ENCODE measurements around the gene MAGED1.

MAGED1 gene

DNA sequence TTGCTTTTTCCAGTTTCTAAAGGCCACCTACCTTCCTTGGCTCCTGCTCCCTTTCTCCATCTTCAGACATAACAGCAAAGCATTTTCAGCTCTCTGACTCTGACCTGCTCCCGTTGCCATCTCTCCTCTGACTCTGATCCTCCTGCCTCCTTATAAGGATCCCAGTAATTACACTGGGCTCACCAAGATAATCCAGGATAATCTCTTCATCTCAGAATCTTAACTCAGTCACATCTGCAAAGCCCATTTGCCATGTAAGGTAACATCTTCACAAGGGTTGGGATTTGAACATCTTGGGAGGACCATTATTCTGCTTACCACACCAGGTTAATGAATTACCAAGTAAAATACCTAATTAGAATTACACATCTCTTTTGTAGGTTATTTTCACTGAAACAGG is 41.3 kb upstream of the MAGED1 start:
- Histone ChIP-seq H3K9me2 (replicated peaks; ENCODE audit: low read depth, low read length) (no peaks in the 10 kb centered on the region), H3K9ac (ENCODE audit: low read depth, low read length, poor library complexity, severe bottlenecking) (no peak overlapping the region), H3K4me3 (ENCODE audit: low read length, poor library complexity, severe bottlenecking) (no peak overlapping the region), H3K79me2 (ENCODE audit: insufficient read depth, low read length) (peaks cover 55% of the 10 kb centered on the region; the same call in 1 of the 2 replicates), H3K27me3 (ENCODE audit: insufficient read depth, low read length, poor library complexity, severe bottlenecking) (no peaks in the 10 kb centered on the region), H2AFZ (ENCODE audit: low read length) (no peak overlapping the region), H3K4me2 (ENCODE audit: low read depth, low read length, poor library complexity, severe bottlenecking) (peak overlapping the region; percentile 53), H3K36me3 (ENCODE audit: insufficient read depth, low read length) (peaks cover 31% of the 10 kb centered on the region), H4K20me1 (ENCODE audit: insufficient read depth, low read length, poor library complexity, severe bottlenecking) (peaks cover 2% of the 10 kb centered on the region), H3F3A (ENCODE audit: low read depth) (no peaks in the 10 kb centered on the region), H3K4me1 (ENCODE audit: insufficient read depth, low read length, poor library complexity, severe bottlenecking) (peaks cover 7% of the 10 kb centered on the region), H3K9me3 (ENCODE audit: insufficient read depth, low read depth, low read length) (no peaks in the 10 kb centered on the region)
- TF ChIP-seq, protein P1, sequence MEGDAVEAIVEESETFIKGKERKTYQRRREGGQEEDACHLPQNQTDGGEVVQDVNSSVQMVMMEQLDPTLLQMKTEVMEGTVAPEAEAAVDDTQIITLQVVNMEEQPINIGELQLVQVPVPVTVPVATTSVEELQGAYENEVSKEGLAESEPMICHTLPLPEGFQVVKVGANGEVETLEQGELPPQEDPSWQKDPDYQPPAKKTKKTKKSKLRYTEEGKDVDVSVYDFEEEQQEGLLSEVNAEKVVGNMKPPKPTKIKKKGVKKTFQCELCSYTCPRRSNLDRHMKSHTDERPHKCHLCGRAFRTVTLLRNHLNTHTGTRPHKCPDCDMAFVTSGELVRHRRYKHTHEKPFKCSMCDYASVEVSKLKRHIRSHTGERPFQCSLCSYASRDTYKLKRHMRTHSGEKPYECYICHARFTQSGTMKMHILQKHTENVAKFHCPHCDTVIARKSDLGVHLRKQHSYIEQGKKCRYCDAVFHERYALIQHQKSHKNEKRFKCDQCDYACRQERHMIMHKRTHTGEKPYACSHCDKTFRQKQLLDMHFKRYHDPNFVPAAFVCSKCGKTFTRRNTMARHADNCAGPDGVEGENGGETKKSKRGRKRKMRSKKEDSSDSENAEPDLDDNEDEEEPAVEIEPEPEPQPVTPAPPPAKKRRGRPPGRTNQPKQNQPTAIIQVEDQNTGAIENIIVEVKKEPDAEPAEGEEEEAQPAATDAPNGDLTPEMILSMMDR (conservative IDR thresholded peaks at IDR 0.05; ENCODE audit: low read length): no peak
- TF ChIP-seq EZH2phosphoT487 (IDR thresholded peaks at IDR 0.05; ENCODE audit: borderline replicate concordance): no peak

DNA sequence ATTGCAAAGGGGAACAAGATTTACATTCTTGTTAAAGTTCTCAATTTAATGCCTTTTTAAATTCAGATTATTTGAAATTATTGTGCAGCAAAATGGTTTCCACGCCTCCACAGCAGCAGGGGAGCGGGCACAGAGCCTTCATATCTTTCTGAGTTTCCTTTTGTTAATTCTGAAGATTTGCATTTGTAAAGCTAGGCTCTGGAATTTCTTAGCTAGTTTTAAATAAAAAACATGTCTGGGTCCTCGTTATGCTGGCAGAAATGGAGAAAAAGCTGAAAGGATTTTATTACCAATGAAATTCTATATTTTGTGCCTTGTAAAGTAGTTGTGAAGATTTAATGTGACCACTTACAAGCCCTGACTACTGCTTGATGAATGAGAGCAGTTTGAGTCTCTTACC is 40.8 kb upstream of the MAGED1 start:
- no peaks in the 10 kb centered on the region for H3K9me2 ChIP-seq (replicated peaks; ENCODE audit: low read depth, low read length)
- TF ChIP-seq EZH2phosphoT487 (IDR thresholded peaks at IDR 0.05; ENCODE audit: borderline replicate concordance): no peak
- TF ChIP-seq, protein P1 (conservative IDR thresholded peaks at IDR 0.05; ENCODE audit: low read length): no peak
- no peaks in the 10 kb centered on the region for H3K9me3 ChIP-seq (ENCODE audit: insufficient read depth, low read depth, low read length)
- H3K9ac ChIP-seq (ENCODE audit: low read depth, low read length, poor library complexity, severe bottlenecking): no peak overlapping the region
- no peak overlapping the region for H2AFZ ChIP-seq (ENCODE audit: low read length)
- peaks cover 2% of the 10 kb centered on the region for H4K20me1 ChIP-seq (ENCODE audit: insufficient read depth, low read length, poor library complexity, severe bottlenecking)
- no peaks in the 10 kb centered on the region for H3F3A ChIP-seq (ENCODE audit: low read depth)
- H3K79me2 ChIP-seq (ENCODE audit: insufficient read depth, low read length): peaks cover 55% of the 10 kb centered on the region; the same call in 1 of the 2 replicates
- no peak overlapping the region for H3K4me2 ChIP-seq (ENCODE audit: low read depth, low read length, poor library complexity, severe bottlenecking)
- peaks cover 31% of the 10 kb centered on the region for H3K36me3 ChIP-seq (ENCODE audit: insufficient read depth, low read length)
- H3K4me1 ChIP-seq (ENCODE audit: insufficient read depth, low read length, poor library complexity, severe bottlenecking): peaks cover 7% of the 10 kb centered on the region
- H3K27me3 ChIP-seq (ENCODE audit: insufficient read depth, low read length, poor library complexity, severe bottlenecking): no peaks in the 10 kb centered on the region
- H3K4me3 ChIP-seq (ENCODE audit: low read length, poor library complexity, severe bottlenecking): no peak overlapping the region

DNA sequence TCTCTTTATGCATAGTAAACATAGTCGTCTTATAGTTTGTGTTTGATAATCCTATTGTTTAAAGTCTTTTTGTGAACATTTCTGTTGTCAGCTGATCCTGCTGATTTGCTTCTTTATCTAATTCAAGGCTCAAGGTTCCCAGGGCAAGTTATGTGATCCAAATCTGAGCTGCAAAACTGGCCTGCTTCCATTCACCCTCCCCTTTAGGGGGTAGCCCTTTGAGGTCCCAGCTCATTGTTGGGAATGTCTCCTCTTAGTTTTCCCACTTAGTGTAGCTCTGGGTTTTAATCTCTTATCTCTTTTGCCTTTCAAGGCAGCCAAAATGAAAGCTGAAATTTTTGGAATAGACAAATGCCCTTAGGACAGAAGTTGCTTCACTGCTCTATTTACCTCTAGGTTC is 40.2 kb upstream of the MAGED1 start:
- Histone ChIP-seq H3K9ac (ENCODE audit: low read depth, low read length, poor library complexity, severe bottlenecking) (no peak overlapping the region), H3K27me3 (ENCODE audit: insufficient read depth, low read length, poor library complexity, severe bottlenecking) (no peaks in the 10 kb centered on the region), H3K4me2 (ENCODE audit: low read depth, low read length, poor library complexity, severe bottlenecking) (no peak overlapping the region), H3K79me2 (ENCODE audit: insufficient read depth, low read length) (peaks cover 53% of the 10 kb centered on the region; the same call in 1 of the 2 replicates), H3K9me2 (replicated peaks; ENCODE audit: low read depth, low read length) (no peaks in the 10 kb centered on the region), H4K20me1 (ENCODE audit: insufficient read depth, low read length, poor library complexity, severe bottlenecking) (peaks cover 2% of the 10 kb centered on the region), H3K4me3 (ENCODE audit: low read length, poor library complexity, severe bottlenecking) (no peak overlapping the region), H3K9me3 (ENCODE audit: insufficient read depth, low read depth, low read length) (no peaks in the 10 kb centered on the region), H2AFZ (ENCODE audit: low read length) (no peak overlapping the region), H3K36me3 (ENCODE audit: insufficient read depth, low read length) (peaks cover 31% of the 10 kb centered on the region), H3F3A (ENCODE audit: low read depth) (no peaks in the 10 kb centered on the region), H3K4me1 (ENCODE audit: insufficient read depth, low read length, poor library complexity, severe bottlenecking) (peaks cover 7% of the 10 kb centered on the region)
- TF ChIP-seq EZH2phosphoT487 (IDR thresholded peaks at IDR 0.05; ENCODE audit: borderline replicate concordance): no peak
- TF ChIP-seq, protein P1 (conservative IDR thresholded peaks at IDR 0.05; ENCODE audit: low read length): no peak

Data from Loucy (cell line).